C4-2B (cell line): ENCODE data around the gene FAM13A.

ENCODE experiments used
- H3K27ac ChIP-seq: fragments of 450-650 bp; 2 replicates; pipeline ENCODE4 v1.5.1; 2017
- ZFX ChIP-seq: fragments of 450-650 bp; IDR thresholded peaks from 2 replicates; pipeline ENCODE4 v1.6.1; 2017
- TF ChIP-seq, protein P1 (sequence below): fragments of 450-650 bp; conservative IDR thresholded peaks from 2 replicates; pipeline ENCODE4 v1.5.1; 2017; ENCODE audit warnings: mild to moderate bottlenecking

The FAM13A gene

GRCh38 chr4:88780389-88780788 lies 276.6 kb downstream of the FAM13A start:
- no peak overlapping the region for H3K27ac ChIP-seq
- TF ChIP-seq, protein P1, sequence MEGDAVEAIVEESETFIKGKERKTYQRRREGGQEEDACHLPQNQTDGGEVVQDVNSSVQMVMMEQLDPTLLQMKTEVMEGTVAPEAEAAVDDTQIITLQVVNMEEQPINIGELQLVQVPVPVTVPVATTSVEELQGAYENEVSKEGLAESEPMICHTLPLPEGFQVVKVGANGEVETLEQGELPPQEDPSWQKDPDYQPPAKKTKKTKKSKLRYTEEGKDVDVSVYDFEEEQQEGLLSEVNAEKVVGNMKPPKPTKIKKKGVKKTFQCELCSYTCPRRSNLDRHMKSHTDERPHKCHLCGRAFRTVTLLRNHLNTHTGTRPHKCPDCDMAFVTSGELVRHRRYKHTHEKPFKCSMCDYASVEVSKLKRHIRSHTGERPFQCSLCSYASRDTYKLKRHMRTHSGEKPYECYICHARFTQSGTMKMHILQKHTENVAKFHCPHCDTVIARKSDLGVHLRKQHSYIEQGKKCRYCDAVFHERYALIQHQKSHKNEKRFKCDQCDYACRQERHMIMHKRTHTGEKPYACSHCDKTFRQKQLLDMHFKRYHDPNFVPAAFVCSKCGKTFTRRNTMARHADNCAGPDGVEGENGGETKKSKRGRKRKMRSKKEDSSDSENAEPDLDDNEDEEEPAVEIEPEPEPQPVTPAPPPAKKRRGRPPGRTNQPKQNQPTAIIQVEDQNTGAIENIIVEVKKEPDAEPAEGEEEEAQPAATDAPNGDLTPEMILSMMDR = no peak
- TF ChIP-seq ZFX = no peak

- TF ChIP-seq, protein P1 = no peak
- no peak for TF ChIP-seq ZFX
- no peak overlapping the region for H3K27ac ChIP-seq
Observed at GRCh38 chr4:88779431-88779830, 277.6 kb downstream of the FAM13A start.

GRCh38 chr4:88775529-88775928 lies 281.5 kb downstream of the FAM13A start:
- no peak overlapping the region for H3K27ac ChIP-seq
- TF ChIP-seq, protein P1 = no peak
- no peak for TF ChIP-seq ZFX

- TF ChIP-seq ZFX = no peak
- TF ChIP-seq, protein P1 = no peak
- no peak overlapping the region for H3K27ac ChIP-seq
Observed at GRCh38 chr4:88775026-88775425, 282.0 kb downstream of the FAM13A start.

GRCh38 chr4:88771883-88772450 lies 285.0 kb downstream of the FAM13A start:
- TF ChIP-seq, protein P1 = no peak
- no peak for TF ChIP-seq ZFX
- no peak overlapping the region for H3K27ac ChIP-seq

GRCh38 chr4:88765729-88766128 lies 291.3 kb downstream of the FAM13A start:
- H3K27ac ChIP-seq = no peak overlapping the region
- no peak for TF ChIP-seq ZFX
- TF ChIP-seq, protein P1 = no peak

DNA sequence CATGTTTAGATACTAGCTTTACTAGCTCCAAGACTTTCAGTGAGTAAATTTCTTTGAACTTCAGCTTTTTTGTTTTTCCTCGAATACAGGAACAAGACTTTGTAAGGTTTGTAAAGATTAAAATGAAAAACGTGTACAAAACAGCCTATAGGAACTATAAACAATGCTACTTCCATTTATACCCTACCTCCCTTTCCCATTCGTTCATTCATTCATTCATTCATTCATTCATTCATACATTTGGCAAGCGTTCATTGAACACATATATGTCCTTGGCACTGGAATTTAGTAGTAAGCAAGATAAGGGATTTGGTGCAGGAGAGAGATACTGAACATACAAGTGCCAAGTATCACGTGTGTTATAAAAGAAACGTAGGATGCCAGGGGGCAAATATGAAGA lies 293.9 kb downstream of the FAM13A start:
- TF ChIP-seq ZFX = no peak
- TF ChIP-seq, protein P1 = no peak
- H3K27ac ChIP-seq = no peak overlapping the region
